Activated naive CD8-positive, alpha-beta T cell treated with anti-CD3 and anti-CD28 coated beads, Interleukin-2, amount 50 U/mL, for 24 hours (primary cell): Measurements from ENCODE around the gene NR1I2.

Experiments used
- ATAC-seq: fragments of 150-1000 bp; cut with Tn5 transposase; one replicate; pipeline ENCODE4 v1.10.0; 2021
- DNase-seq: peaks from one replicate; pipeline ENCODE4 v3.0.0; 2021
- H3K27ac Mint-ChIP-seq: one replicate; pipeline ENCODE4 v1.8.0; 2021; ENCODE audit warnings: mild to moderate bottlenecking, mixed read lengths
- H3K27me3 Mint-ChIP-seq: one replicate; pipeline ENCODE4 v1.8.0; 2021; ENCODE audit warnings: mixed read lengths
- H3K36me3 Mint-ChIP-seq: one replicate; pipeline ENCODE4 v1.8.0; 2021; ENCODE audit warnings: low read depth, mixed read lengths
- H3K4me1 Mint-ChIP-seq: one replicate; pipeline ENCODE4 v1.8.0; 2021; ENCODE audit warnings: mixed read lengths
- H3K4me3 Mint-ChIP-seq: one replicate; pipeline ENCODE4 v1.8.0; 2021; ENCODE audit warnings: mild to moderate bottlenecking, moderate library complexity, mixed read lengths
- H3K9me3 Mint-ChIP-seq: one replicate; pipeline ENCODE4 v1.8.0; 2021; ENCODE audit warnings: mixed read lengths

NR1I2 gene

GRCh38 chr3:119818937-119819336 is 37.0 kb downstream of the NR1I2 start:
- no peaks in the 10 kb centered on the region for H3K9me3 Mint-ChIP-seq
- no peaks in the 10 kb centered on the region for H3K4me1 Mint-ChIP-seq
- ATAC-seq (no peak), DNase-seq (no peak)
- no peaks in the 10 kb centered on the region for H3K36me3 Mint-ChIP-seq
- no peak overlapping the region for H3K27ac Mint-ChIP-seq
- H3K4me3 Mint-ChIP-seq = no peak overlapping the region
- H3K27me3 Mint-ChIP-seq = no peaks in the 10 kb centered on the region

GRCh38 chr3:119819806-119820205 is 37.9 kb downstream of the NR1I2 start:
- Mint-ChIP-seq H3K9me3 (no peaks in the 10 kb centered on the region), H3K36me3 (peaks cover 2% of the 10 kb centered on the region), H3K27me3 (no peaks in the 10 kb centered on the region), H3K4me1 (no peaks in the 10 kb centered on the region), H3K4me3 (no peak overlapping the region), H3K27ac (no peak overlapping the region)
- ATAC-seq (no peak), DNase-seq (no peak)

- H3K9me3 Mint-ChIP-seq = no peaks in the 10 kb centered on the region
- no peaks in the 10 kb centered on the region for H3K27me3 Mint-ChIP-seq
- H3K4me1 Mint-ChIP-seq = peaks cover 2% of the 10 kb centered on the region
- no peak overlapping the region for H3K4me3 Mint-ChIP-seq
- H3K36me3 Mint-ChIP-seq = peaks cover 3% of the 10 kb centered on the region
- no peak overlapping the region for H3K27ac Mint-ChIP-seq
- no peak for DNase-seq
- no peak for ATAC-seq
Observed at GRCh38 chr3:119825820-119826219, 43.9 kb downstream of the NR1I2 start.

GRCh38 chr3:119826711-119827608 is 45.1 kb downstream of the NR1I2 start:
- H3K36me3 Mint-ChIP-seq = peaks cover 3% of the 10 kb centered on the region
- no peak for DNase-seq
- no peak overlapping the region for H3K27ac Mint-ChIP-seq
- ATAC-seq = no peak
- no peaks in the 10 kb centered on the region for H3K9me3 Mint-ChIP-seq
- H3K4me1 Mint-ChIP-seq = peaks cover 2% of the 10 kb centered on the region
- no peaks in the 10 kb centered on the region for H3K27me3 Mint-ChIP-seq
- no peak overlapping the region for H3K4me3 Mint-ChIP-seq

- DNase-seq (no peak), ATAC-seq (no peak)
- Mint-ChIP-seq H3K4me3 (no peak overlapping the region), H3K27me3 (no peaks in the 10 kb centered on the region), H3K4me1 (peaks cover 2% of the 10 kb centered on the region), H3K27ac (no peak overlapping the region), H3K9me3 (no peaks in the 10 kb centered on the region), H3K36me3 (peaks cover 3% of the 10 kb centered on the region)
Observed at GRCh38 chr3:119829420-119829819, 47.5 kb downstream of the NR1I2 start.

GRCh38 chr3:119831022-119831421 is 49.1 kb downstream of the NR1I2 start:
- no peak overlapping the region for H3K4me3 Mint-ChIP-seq
- H3K4me1 Mint-ChIP-seq = peaks cover 12% of the 10 kb centered on the region
- no peak overlapping the region for H3K27ac Mint-ChIP-seq

GRCh38 chr3:119831941-119832371 is 50.1 kb downstream of the NR1I2 start:
- H3K9me3 Mint-ChIP-seq = no peaks in the 10 kb centered on the region
- no peaks in the 10 kb centered on the region for H3K27me3 Mint-ChIP-seq
- H3K27ac Mint-ChIP-seq = no peak overlapping the region
- ATAC-seq = no peak
- no peak for DNase-seq
- H3K4me3 Mint-ChIP-seq = no peak overlapping the region
- peaks cover 12% of the 10 kb centered on the region for H3K4me1 Mint-ChIP-seq
- H3K36me3 Mint-ChIP-seq = peaks cover 6% of the 10 kb centered on the region

More at GRCh38 chr3:119831022-119831421, 49.1 kb downstream of the NR1I2 start:
- Mint-ChIP-seq H3K27me3 (no peaks in the 10 kb centered on the region), H3K9me3 (no peaks in the 10 kb centered on the region), H3K36me3 (no peaks in the 10 kb centered on the region)
- ATAC-seq (no peak), DNase-seq (no peak)

- no peak for ATAC-seq
- Mint-ChIP-seq H3K4me3 (no peak overlapping the region), H3K36me3 (peaks cover 10% of the 10 kb centered on the region), H3K9me3 (no peaks in the 10 kb centered on the region), H3K4me1 (peaks cover 10% of the 10 kb centered on the region), H3K27ac (no peak overlapping the region), H3K27me3 (no peaks in the 10 kb centered on the region)
- no peak for DNase-seq
Observed at GRCh38 chr3:119834754-119835370, 53.0 kb downstream of the NR1I2 start.

GRCh38 chr3:119835556-119835955 is 53.7 kb downstream of the NR1I2 start:
- H3K4me3 Mint-ChIP-seq = no peak overlapping the region
- H3K9me3 Mint-ChIP-seq = no peaks in the 10 kb centered on the region
- no peak for DNase-seq
- ATAC-seq = no peak
- H3K36me3 Mint-ChIP-seq = peaks cover 10% of the 10 kb centered on the region
- peaks cover 10% of the 10 kb centered on the region for H3K4me1 Mint-ChIP-seq
- no peaks in the 10 kb centered on the region for H3K27me3 Mint-ChIP-seq
- no peak overlapping the region for H3K27ac Mint-ChIP-seq

- ATAC-seq = no peak
- Mint-ChIP-seq H3K27ac (no peak overlapping the region), H3K36me3 (peaks cover 40% of the 10 kb centered on the region), H3K27me3 (no peaks in the 10 kb centered on the region), H3K9me3 (peaks cover 5% of the 10 kb centered on the region), H3K4me3 (no peak overlapping the region), H3K4me1 (peaks cover 2% of the 10 kb centered on the region)
- no peak for DNase-seq
Observed at GRCh38 chr3:119841808-119842471, 60.0 kb downstream of the NR1I2 start.

- Mint-ChIP-seq H3K4me3 (no peak overlapping the region), H3K36me3 (peaks cover 50% of the 10 kb centered on the region), H3K27ac (no peak overlapping the region), H3K4me1 (peaks cover 2% of the 10 kb centered on the region), H3K27me3 (no peaks in the 10 kb centered on the region), H3K9me3 (peaks cover 10% of the 10 kb centered on the region)
- no peak for ATAC-seq
- DNase-seq = no peak
Observed at GRCh38 chr3:119849126-119849525, 67.2 kb downstream of the NR1I2 start.

- Mint-ChIP-seq H3K27ac (no peak overlapping the region), H3K9me3 (peaks cover 3% of the 10 kb centered on the region), H3K4me3 (no peak overlapping the region), H3K4me1 (no peaks in the 10 kb centered on the region), H3K36me3 (peaks cover 58% of the 10 kb centered on the region), H3K27me3 (no peaks in the 10 kb centered on the region)
- DNase-seq = no peak
- no peak for ATAC-seq
Observed at GRCh38 chr3:119856695-119857094, 74.8 kb downstream of the NR1I2 start.

GRCh38 chr3:119858957-119859356 is 77.1 kb downstream of the NR1I2 start:
- Mint-ChIP-seq H3K36me3 (peaks cover 66% of the 10 kb centered on the region), H3K4me3 (no peak overlapping the region), H3K9me3 (peaks cover 3% of the 10 kb centered on the region), H3K27ac (no peak overlapping the region), H3K27me3 (no peaks in the 10 kb centered on the region), H3K4me1 (peaks cover 3% of the 10 kb centered on the region)
- DNase-seq (no peak), ATAC-seq (no peak)

GRCh38 chr3:119859728-119860127 is 77.8 kb downstream of the NR1I2 start:
- Mint-ChIP-seq H3K9me3 (peaks cover 3% of the 10 kb centered on the region), H3K27ac (no peak overlapping the region), H3K36me3 (peaks cover 62% of the 10 kb centered on the region), H3K4me1 (peaks cover 3% of the 10 kb centered on the region), H3K27me3 (no peaks in the 10 kb centered on the region), H3K4me3 (no peak overlapping the region)
- no peak for DNase-seq
- ATAC-seq = no peak

- Mint-ChIP-seq H3K27me3 (no peaks in the 10 kb centered on the region), H3K9me3 (no peaks in the 10 kb centered on the region), H3K4me1 (peaks cover 3% of the 10 kb centered on the region), H3K4me3 (no peak overlapping the region), H3K36me3 (peaks cover 56% of the 10 kb centered on the region), H3K27ac (no peak overlapping the region)
- DNase-seq = no peak
- no peak for ATAC-seq
Observed at GRCh38 chr3:119861681-119862080, 79.8 kb downstream of the NR1I2 start.
